ENCODE data around the gene CABLES2.

DNA sequence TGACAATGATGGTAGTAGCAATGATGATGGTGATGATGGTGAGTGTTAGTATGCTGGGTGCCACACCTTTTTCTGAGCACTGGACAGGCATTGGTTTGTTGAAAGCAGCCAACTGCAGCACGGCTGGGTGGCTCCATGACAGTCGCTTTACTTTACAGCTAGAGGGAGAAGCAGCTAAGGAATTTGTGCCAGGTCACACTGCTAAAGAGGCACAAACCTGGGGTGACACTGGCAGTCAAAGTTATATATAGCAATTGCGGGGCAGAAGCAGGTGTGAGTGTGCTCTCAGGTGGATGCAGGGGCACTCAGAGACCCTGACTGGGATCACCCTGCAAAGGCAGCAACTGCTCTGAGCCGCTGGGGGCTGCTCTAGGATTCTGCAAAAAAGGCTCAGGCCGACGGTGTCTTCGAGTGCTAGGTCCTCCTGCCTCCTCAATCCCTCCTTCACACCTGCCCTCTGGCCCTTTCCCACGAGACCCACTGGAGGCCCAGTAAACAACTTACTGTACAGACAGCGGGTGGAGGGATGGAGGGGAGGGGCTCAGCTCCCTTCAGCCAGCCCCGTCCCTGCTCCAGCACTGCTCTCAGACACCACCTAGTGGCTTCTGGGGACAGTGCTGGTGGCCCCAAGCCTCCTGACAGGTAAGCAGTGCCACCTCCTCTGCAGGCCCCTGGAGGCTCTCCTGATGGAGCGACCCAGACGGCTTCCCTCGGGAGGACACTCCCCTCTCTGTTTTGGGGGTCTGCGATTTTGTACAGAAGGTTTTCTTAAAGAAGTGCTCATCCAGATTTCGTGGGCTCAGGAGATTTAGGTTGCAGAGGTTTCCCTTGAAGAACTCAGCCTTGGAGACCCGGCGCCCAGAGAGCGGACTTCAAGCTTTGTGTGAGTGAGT lies 24.5 kb downstream of the CABLES2 start:
- TF ChIP-seq TP53 (CRISPR knock-in tag; IDR thresholded peaks at IDR 0.05) (no peak), POLR2AphosphoS2 (conservative IDR thresholded peaks at IDR 0.05; ENCODE audit: low read length) (no peak), POLR2A (IDR thresholded peaks at IDR 0.05; ENCODE audit: low read length) (no peak)
- TF ChIP-seq, protein P1, sequence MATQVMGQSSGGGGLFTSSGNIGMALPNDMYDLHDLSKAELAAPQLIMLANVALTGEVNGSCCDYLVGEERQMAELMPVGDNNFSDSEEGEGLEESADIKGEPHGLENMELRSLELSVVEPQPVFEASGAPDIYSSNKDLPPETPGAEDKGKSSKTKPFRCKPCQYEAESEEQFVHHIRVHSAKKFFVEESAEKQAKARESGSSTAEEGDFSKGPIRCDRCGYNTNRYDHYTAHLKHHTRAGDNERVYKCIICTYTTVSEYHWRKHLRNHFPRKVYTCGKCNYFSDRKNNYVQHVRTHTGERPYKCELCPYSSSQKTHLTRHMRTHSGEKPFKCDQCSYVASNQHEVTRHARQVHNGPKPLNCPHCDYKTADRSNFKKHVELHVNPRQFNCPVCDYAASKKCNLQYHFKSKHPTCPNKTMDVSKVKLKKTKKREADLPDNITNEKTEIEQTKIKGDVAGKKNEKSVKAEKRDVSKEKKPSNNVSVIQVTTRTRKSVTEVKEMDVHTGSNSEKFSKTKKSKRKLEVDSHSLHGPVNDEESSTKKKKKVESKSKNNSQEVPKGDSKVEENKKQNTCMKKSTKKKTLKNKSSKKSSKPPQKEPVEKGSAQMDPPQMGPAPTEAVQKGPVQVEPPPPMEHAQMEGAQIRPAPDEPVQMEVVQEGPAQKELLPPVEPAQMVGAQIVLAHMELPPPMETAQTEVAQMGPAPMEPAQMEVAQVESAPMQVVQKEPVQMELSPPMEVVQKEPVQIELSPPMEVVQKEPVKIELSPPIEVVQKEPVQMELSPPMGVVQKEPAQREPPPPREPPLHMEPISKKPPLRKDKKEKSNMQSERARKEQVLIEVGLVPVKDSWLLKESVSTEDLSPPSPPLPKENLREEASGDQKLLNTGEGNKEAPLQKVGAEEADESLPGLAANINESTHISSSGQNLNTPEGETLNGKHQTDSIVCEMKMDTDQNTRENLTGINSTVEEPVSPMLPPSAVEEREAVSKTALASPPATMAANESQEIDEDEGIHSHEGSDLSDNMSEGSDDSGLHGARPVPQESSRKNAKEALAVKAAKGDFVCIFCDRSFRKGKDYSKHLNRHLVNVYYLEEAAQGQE (IDR thresholded peaks at IDR 0.05) = no peak
